A673 (cell line): Measurements from ENCODE around the gene S100A7A.
"Not testable (repeated sequence)": the region's sequence is repeated elsewhere in the genome, so short reads cannot be mapped to it uniquely, and the experiment has no call there.

ENCODE experiments used
- CTCF ChIP-seq: fragments of 300-800, 200-600 bp; sonication (generic); conservative IDR thresholded peaks from 2 replicates; pipeline ENCODE4 v1.5.1; 2017; ENCODE audit warnings: low read depth, mild to moderate bottlenecking, antibody characterized with exemption, low read length, moderate library complexity, mixed read lengths
- EZH2 ChIP-seq: fragments of 200-600 bp; sonication (generic); IDR thresholded peaks from 2 replicates; pipeline ENCODE4 v1.6.1; 2017; ENCODE audit warnings: borderline replicate concordance, low read depth, mild to moderate bottlenecking, mixed read lengths, antibody characterized with exemption, low read length; ENCODE audit not compliant: poor library complexity, severe bottlenecking

DNA sequence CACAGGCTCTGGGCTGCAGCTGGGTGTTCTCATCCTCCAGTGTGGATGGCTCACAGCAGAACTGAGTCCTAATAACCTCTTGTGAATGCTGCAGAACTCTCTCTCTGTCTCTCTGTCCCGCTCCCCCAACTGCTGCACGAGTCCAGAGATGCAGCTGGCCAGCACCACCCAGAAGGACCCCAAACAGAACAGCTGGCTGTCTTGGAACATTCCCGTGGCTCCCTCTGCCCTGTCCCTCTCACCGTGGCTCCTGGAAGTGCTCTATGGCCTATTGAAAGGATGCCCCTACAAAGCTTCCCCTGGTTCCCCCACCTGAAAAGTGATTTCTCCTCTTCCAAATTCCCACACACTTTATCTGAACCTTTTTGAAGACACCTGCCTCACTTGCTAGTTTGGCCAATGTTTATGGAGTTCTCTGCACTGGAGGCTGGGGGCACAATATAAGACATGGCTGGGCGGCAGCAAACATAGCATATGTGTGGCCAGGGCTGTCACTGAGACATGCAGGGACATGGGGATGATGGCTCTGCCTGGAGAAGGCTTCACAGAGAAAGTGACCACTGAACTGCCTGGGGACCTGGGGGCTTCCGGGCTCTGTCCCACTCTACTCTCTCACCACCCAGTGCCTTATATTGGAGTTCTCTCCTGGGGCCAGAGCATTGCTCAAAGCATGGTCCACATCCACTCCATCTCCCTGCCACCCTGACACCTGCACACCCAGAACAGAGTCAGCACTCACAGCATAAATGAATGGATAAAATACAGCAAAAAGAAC is 10.3 kb upstream of the S100A7A start:
- TF ChIP-seq CTCF, EZH2: not testable (repeated sequence)
